ENCODE results near the gene SUDS3.
"Not testable (repeated sequence)": the region's sequence is repeated elsewhere in the genome, so short reads cannot be mapped to it uniquely, and the experiment has no call there.

Gene SUDS3

GRCh38 chr12:118391424-118391823, 15.1 kb downstream of the SUDS3 start:
- H3K27ac ChIP-seq = no peak overlapping the region

GRCh38 chr12:118391836-118392235, 15.5 kb downstream of the SUDS3 start:
- no peak for TF ChIP-seq FOXP2 (optimal IDR thresholded peaks at IDR 0.05; ENCODE audit: control extremely low read depth, extremely low read length, insufficient read depth)
- TF ChIP-seq EZH2 (IDR thresholded peaks at IDR 0.05) = no peak
- no peak for TF ChIP-seq POLR2AphosphoS5 (IDR thresholded peaks at IDR 0.05; ENCODE audit: borderline replicate concordance, low read depth, low read length)
- DNase-seq (ENCODE audit: low read depth, low spot score) = no peak
- H3K36me3 ChIP-seq (ENCODE audit: insufficient read depth, low read length) = peaks cover 51% of the 10 kb centered on the region

More at GRCh38 chr12:118391424-118391823, 15.1 kb downstream of the SUDS3 start:
- Histone ChIP-seq H3K4me3 (no peak overlapping the region), H3K9me3 (ENCODE audit: low read depth, low read length) (no peaks in the 10 kb centered on the region), H3K9ac (ENCODE audit: insufficient read length) (no peak overlapping the region), H3K36me3 (ENCODE audit: insufficient read depth, low read length) (peaks cover 56% of the 10 kb centered on the region)
- no peak for TF ChIP-seq FOXP2 (optimal IDR thresholded peaks at IDR 0.05; ENCODE audit: control extremely low read depth, extremely low read length, insufficient read depth)
- TF ChIP-seq EZH2 (IDR thresholded peaks at IDR 0.05) = no peak
- DNase-seq (ENCODE audit: low read depth, low spot score) = no peak

GRCh38 chr12:118397708-118398440, 21.5 kb downstream of the SUDS3 start:
- H3K36me3 ChIP-seq (ENCODE audit: insufficient read depth, low read length) = peaks cover 36% of the 10 kb centered on the region
- no peak overlapping the region for H3K27ac ChIP-seq
- TF ChIP-seq FOXP2 (optimal IDR thresholded peaks at IDR 0.05; ENCODE audit: control extremely low read depth, extremely low read length, insufficient read depth) = no peak
- no peak for TF ChIP-seq POLR2AphosphoS5 (IDR thresholded peaks at IDR 0.05; ENCODE audit: borderline replicate concordance, low read depth, low read length)
- no peak for TF ChIP-seq EZH2 (IDR thresholded peaks at IDR 0.05)
- H3K4me3 ChIP-seq = no peak overlapping the region
- H3K9ac ChIP-seq (ENCODE audit: insufficient read length) = no peak overlapping the region
- no peak for DNase-seq (ENCODE audit: low read depth, low spot score)
- H3K9me3 ChIP-seq (ENCODE audit: low read depth, low read length) = no peaks in the 10 kb centered on the region

More at GRCh38 chr12:118391836-118392235, 15.5 kb downstream of the SUDS3 start:
- H3K27ac ChIP-seq = no peak overlapping the region
- H3K9me3 ChIP-seq (ENCODE audit: low read depth, low read length) = no peaks in the 10 kb centered on the region
- H3K4me3 ChIP-seq = no peak overlapping the region
- H3K9ac ChIP-seq (ENCODE audit: insufficient read length) = no peak overlapping the region

- H3K36me3 ChIP-seq (ENCODE audit: insufficient read depth, low read length) = peaks cover 35% of the 10 kb centered on the region
These were observed 22.2 kb downstream of the SUDS3 start for GRCh38 chr12:118398524-118398923.

GRCh38 chr12:118398940-118399339, 22.6 kb downstream of the SUDS3 start:
- Histone ChIP-seq H3K4me3 (no peak overlapping the region), H3K9ac (ENCODE audit: insufficient read length) (no peak overlapping the region), H3K27ac (no peak overlapping the region), H3K9me3 (ENCODE audit: low read depth, low read length) (no peaks in the 10 kb centered on the region), H3K36me3 (ENCODE audit: insufficient read depth, low read length) (peaks cover 35% of the 10 kb centered on the region)
- DNase-seq (ENCODE audit: low read depth, low spot score) = no peak
- TF ChIP-seq EZH2 (IDR thresholded peaks at IDR 0.05) = no peak
- no peak for TF ChIP-seq FOXP2 (optimal IDR thresholded peaks at IDR 0.05; ENCODE audit: control extremely low read depth, extremely low read length, insufficient read depth)
- no peak for TF ChIP-seq POLR2AphosphoS5 (IDR thresholded peaks at IDR 0.05; ENCODE audit: borderline replicate concordance, low read depth, low read length)

More at GRCh38 chr12:118398524-118398923, 22.2 kb downstream of the SUDS3 start:
- H3K27ac ChIP-seq = no peak overlapping the region
- H3K9me3 ChIP-seq (ENCODE audit: low read depth, low read length) = no peaks in the 10 kb centered on the region
- no peak overlapping the region for H3K9ac ChIP-seq (ENCODE audit: insufficient read length)
- TF ChIP-seq POLR2AphosphoS5 (IDR thresholded peaks at IDR 0.05; ENCODE audit: borderline replicate concordance, low read depth, low read length) (no peak), EZH2 (IDR thresholded peaks at IDR 0.05) (no peak), FOXP2 (optimal IDR thresholded peaks at IDR 0.05; ENCODE audit: control extremely low read depth, extremely low read length, insufficient read depth) (no peak)
- no peak for DNase-seq (ENCODE audit: low read depth, low spot score)
- H3K4me3 ChIP-seq = no peak overlapping the region

- no peak for DNase-seq (ENCODE audit: low read depth, low spot score)
- peaks cover 54% of the 10 kb centered on the region for H3K36me3 ChIP-seq (ENCODE audit: insufficient read depth, low read length)
- no peak overlapping the region for H3K4me3 ChIP-seq
- H3K9ac ChIP-seq (ENCODE audit: insufficient read length) = no peak overlapping the region
- no peaks in the 10 kb centered on the region for H3K9me3 ChIP-seq (ENCODE audit: low read depth, low read length)
- no peak overlapping the region for H3K27ac ChIP-seq
- TF ChIP-seq FOXP2 (optimal IDR thresholded peaks at IDR 0.05; ENCODE audit: control extremely low read depth, extremely low read length, insufficient read depth) = no peak
- TF ChIP-seq EZH2 (IDR thresholded peaks at IDR 0.05) = no peak
- no peak for TF ChIP-seq POLR2AphosphoS5 (IDR thresholded peaks at IDR 0.05; ENCODE audit: borderline replicate concordance, low read depth, low read length)
These were observed 25.9 kb downstream of the SUDS3 start for GRCh38 chr12:118402251-118402650.

- Histone ChIP-seq H3K9ac (ENCODE audit: insufficient read length) (no peak overlapping the region), H3K9me3 (ENCODE audit: low read depth, low read length) (no peaks in the 10 kb centered on the region), H3K4me3 (no peak overlapping the region), H3K27ac (no peak overlapping the region), H3K36me3 (ENCODE audit: insufficient read depth, low read length) (peaks cover 53% of the 10 kb centered on the region)
- peak; percentile 39 for DNase-seq (ENCODE audit: low read depth, low spot score)
- no peak for TF ChIP-seq POLR2AphosphoS5 (IDR thresholded peaks at IDR 0.05; ENCODE audit: borderline replicate concordance, low read depth, low read length)
- no peak for TF ChIP-seq EZH2 (IDR thresholded peaks at IDR 0.05)
- TF ChIP-seq FOXP2 (optimal IDR thresholded peaks at IDR 0.05; ENCODE audit: control extremely low read depth, extremely low read length, insufficient read depth) = no peak
These were observed 28.6 kb downstream of the SUDS3 start for GRCh38 chr12:118404876-118405521.

GRCh38 chr12:118408241-118408640, 31.9 kb downstream of the SUDS3 start:
- not testable (repeated sequence) for H3K27ac ChIP-seq; H3K9ac ChIP-seq (ENCODE audit: insufficient read length); DNase-seq (ENCODE audit: low read depth, low spot score); H3K9me3 ChIP-seq (ENCODE audit: low read depth, low read length); H3K4me3 ChIP-seq
- H3K36me3 ChIP-seq (ENCODE audit: insufficient read depth, low read length) = peaks cover 51% of the 10 kb centered on the region
